Choroid plexus epithelial cell (primary cell): ENCODE data around the gene RPL18A.
A peak's percentile ranks its signal among the peaks of the same experiment; 100 is the strongest.

Source experiments
- DNase-seq: peaks from one replicate; pipeline ENCODE4 v3.0.0-alpha.2; 2010; ENCODE audit warnings: low read depth
- H3K4me3 ChIP-seq: 2 replicates; pipeline ENCODE4 v1.5.1; 2011; ENCODE audit warnings: low read depth, mild to moderate bottlenecking, control low read depth, low read length, moderate library complexity
- CTCF ChIP-seq: conservative IDR thresholded peaks from 2 replicates; pipeline ENCODE4 v1.5.1; 2011; ENCODE audit warnings: low read depth, mild to moderate bottlenecking, control low read depth, inconsistent platforms, low read length, moderate library complexity

RPL18A gene

GRCh38 chr19:17848595-17849292 lies 11.0 kb upstream of the RPL18A start:
- no peak overlapping the region for H3K4me3 ChIP-seq
- no peak for TF ChIP-seq CTCF
- no peak for DNase-seq

DNA sequence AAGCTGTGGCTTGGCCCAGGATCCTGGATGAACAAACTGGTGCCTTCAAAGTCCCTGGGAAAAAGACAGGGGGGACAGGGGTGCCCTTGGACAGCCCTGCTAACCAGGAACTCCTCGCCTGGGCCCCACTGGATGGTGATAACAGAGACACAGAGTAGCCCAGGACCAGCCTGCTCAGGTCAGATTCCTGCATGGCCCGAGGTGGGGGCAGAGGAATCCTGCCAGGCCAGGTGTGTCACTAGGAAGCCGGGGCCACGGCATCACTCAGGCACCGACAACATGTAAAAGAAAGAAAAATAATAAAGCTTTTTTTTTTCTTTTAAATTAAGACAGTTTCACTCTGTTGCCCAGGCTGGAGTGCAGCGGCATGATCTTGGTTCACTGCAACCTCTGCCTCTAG lies 5.6 kb upstream of the RPL18A start:
- DNase-seq, result no peak
- no peak for TF ChIP-seq CTCF

GRCh38 chr19:17855280-17856152 lies 4.2 kb upstream of the RPL18A start:
- H3K4me3 ChIP-seq, result no peak overlapping the region
- peak; percentile 75 for DNase-seq
- peak; percentile 94 for TF ChIP-seq CTCF

More for the DNA sequence above, 5.6 kb upstream of the RPL18A start:
- no peak overlapping the region for H3K4me3 ChIP-seq

GRCh38 chr19:17860331-17860992 lies 752 bp downstream of the RPL18A start:
- peak overlapping the region; percentile 95 for H3K4me3 ChIP-seq
- no peak for TF ChIP-seq CTCF
- DNase-seq, result peak; percentile 27

DNA sequence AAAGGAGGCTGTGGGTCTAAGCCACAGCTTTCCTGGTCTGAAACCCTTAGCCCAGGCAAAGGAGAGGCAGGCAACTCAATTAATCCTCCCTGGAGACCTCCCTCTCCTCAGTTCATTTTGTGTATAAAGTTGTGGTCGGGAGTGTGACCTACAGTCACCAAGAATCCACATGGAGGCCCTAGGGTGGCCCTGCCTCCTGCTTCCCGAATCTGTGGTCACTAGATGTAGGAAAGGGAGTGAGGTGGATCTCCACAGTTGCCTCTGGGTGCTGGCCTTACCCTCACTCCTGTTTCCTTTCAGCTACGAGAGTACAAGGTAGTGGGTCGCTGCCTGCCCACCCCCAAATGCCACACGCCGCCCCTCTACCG lies 1.3 kb downstream of the RPL18A start:
- no peak for DNase-seq
- TF ChIP-seq CTCF, result no peak
- H3K4me3 ChIP-seq, result peak overlapping the region; percentile 95

GRCh38 chr19:17861542-17862402 lies 2.1 kb downstream of the RPL18A start:
- no peak for DNase-seq
- no peak for TF ChIP-seq CTCF
- peak overlapping the region; percentile 95 for H3K4me3 ChIP-seq
